Neural cell (in vitro differentiated cells): Measurements from ENCODE around the gene ATF7IP.

Experiments
- POLR2AphosphoS5 ChIP-seq: IDR thresholded peaks from 2 replicates; pipeline ENCODE4 v1.6.1; 2012
- TF ChIP-seq, protein P1 (sequence below): fragments of 450-650 bp; IDR thresholded peaks from 2 replicates; pipeline ENCODE4 v1.5.1; 2014; ENCODE audit warnings: antibody characterized with exemption, mild to moderate bottlenecking, moderate library complexity; ENCODE audit not compliant: poor library complexity, severe bottlenecking

DNA sequence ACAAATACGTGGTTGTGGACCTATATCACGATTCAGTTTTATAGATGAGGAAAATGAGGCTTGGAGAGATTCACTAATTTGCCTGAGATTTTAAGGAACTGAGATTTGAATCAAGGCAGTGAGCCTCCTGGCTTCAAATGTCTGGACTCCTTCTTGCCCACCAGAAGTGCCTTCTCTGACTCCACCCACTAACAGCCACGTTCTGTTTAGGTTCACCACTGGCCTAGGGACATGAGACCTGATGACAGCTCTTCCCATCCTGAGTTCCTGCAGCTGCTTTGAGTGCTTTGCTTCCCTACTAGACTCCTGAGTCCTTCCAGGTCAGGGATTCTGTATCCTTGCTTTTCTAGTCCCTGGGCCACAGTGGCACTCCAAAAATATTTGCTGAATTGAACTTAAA is 145.1 kb downstream of the ATF7IP start:
- TF ChIP-seq, protein P1, sequence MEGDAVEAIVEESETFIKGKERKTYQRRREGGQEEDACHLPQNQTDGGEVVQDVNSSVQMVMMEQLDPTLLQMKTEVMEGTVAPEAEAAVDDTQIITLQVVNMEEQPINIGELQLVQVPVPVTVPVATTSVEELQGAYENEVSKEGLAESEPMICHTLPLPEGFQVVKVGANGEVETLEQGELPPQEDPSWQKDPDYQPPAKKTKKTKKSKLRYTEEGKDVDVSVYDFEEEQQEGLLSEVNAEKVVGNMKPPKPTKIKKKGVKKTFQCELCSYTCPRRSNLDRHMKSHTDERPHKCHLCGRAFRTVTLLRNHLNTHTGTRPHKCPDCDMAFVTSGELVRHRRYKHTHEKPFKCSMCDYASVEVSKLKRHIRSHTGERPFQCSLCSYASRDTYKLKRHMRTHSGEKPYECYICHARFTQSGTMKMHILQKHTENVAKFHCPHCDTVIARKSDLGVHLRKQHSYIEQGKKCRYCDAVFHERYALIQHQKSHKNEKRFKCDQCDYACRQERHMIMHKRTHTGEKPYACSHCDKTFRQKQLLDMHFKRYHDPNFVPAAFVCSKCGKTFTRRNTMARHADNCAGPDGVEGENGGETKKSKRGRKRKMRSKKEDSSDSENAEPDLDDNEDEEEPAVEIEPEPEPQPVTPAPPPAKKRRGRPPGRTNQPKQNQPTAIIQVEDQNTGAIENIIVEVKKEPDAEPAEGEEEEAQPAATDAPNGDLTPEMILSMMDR, result no peak
- no peak for TF ChIP-seq POLR2AphosphoS5
